Activated T-helper 1 cell treated with anti-CD3 and anti-CD28 coated beads, Interleukin-2, amount 50 U/mL, for 16 hours (primary cell): ENCODE data around the gene PDK4.
"Not testable (repeated sequence)": the region's sequence is repeated elsewhere in the genome, so short reads cannot be mapped to it uniquely, and the experiment has no call there.

Source experiments
- DNase-seq, 2 donors: peaks; one replicate each; pipeline ENCODE4 v3.0.0-alpha.2; 2020; ENCODE audit warnings: low read depth in 1 of 2, low spot score in 1 of 2

PDK4 gene

GRCh38 chr7:95578299-95578855 lies 17.9 kb downstream of the PDK4 start:
- no peak for DNase-seq

DNA sequence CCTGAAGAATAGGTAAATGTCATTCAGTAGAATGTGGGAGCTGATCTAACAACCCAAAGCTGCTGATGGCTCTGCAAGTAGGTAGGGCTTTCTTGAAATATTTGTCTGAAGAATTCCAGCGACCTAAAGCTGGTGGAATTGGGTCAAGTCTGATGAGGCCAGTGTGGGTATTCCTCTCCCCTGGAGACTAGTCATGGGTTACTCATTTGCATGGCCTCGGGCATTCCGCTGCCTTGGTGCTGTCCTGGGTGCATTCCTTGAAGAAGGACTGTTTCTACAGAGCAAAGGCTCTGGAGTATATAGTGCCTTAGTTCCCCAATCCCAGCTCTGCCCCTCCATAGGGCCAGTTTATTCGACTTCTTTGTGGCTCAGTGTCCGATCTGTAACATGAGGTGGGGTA lies 19.2 kb downstream of the PDK4 start:
- no peak for DNase-seq

DNA sequence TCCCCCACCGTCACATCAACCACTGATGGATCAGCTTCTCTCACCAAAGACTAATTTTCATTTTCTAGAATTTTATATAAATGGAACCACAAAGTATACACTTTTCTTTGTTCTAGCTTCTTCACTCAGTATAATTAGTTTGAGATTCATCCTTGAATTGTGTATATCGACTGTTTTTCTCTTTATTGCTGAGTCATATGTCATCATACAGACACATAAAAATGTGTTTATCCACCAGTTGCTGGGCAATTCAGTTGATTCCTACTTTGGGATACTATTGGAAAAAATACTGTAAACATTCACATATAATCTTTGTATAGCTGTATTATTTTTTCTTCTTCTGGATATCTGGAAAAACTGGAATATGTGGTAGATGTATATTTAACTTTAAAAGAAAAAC lies 26.6 kb downstream of the PDK4 start:
- DNase-seq = no peak

DNA sequence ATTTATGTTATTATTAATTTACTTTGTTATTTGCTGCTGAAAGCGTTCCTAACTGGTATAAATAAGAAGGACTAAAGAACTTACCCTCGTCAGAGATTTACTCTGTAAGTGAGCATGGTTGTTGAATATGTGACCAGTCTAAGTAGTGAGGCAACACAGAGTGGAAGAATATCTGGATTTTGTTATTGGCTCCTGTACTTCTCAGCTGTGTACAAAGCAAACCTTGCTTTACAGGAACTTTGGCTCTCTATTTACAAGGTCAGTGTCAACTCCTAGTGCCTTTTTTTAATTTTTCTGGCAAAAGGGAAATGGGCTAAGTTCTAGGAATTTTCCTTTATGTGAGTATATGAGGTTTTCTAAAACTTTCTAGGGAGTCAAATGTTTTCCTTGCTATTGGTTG lies 35.6 kb downstream of the PDK4 start:
- no peak for DNase-seq

DNA sequence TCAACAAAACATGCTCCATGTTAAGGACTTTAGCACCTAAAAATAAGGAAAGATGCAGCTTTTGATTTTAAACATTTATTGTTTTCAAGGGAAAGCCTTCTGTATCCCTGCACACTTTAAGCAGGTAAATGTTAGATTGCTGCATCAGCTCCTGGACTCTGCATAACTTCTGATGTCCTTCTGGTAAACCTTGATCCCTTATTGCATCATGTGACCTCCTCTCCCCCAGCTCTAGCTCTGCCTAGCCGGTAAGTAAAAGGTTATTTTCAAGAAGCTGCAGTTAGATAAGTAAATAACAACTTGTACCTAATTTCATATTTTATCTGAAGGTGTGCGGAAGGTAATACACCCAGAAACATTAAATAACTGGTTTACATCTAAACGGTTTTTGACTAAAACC lies 37.5 kb downstream of the PDK4 start:
- DNase-seq = no peak

- no peak for DNase-seq
Observed at GRCh38 chr7:95556777-95557176, 39.5 kb downstream of the PDK4 start.

DNA sequence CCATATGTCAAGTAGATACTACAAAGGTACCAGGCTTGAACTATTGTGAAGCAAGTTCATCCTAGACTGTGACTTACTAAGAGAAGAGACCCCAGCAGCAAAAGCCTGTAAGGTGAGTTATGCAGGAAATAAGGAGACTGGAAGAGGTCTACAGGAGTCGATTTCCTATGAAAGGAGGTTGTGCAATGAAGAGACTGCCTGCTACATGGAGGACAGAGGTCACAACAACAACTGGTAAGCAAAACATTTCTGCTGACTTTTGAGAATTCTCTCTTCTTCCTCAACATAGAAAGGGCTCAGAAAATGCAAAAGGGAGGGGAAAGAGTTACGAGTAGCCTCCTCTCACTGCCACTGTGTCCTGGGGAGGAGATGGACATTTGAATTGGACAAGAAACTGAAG lies 42.4 kb downstream of the PDK4 start:
- DNase-seq = no peak

- not testable (repeated sequence) for DNase-seq
Observed at GRCh38 chr7:95552010-95552926, 44.0 kb downstream of the PDK4 start.

GRCh38 chr7:95550546-95550945 lies 45.8 kb downstream of the PDK4 start:
- DNase-seq = no peak

GRCh38 chr7:95549818-95550529 lies 46.3 kb downstream of the PDK4 start:
- DNase-seq = no peak

DNA sequence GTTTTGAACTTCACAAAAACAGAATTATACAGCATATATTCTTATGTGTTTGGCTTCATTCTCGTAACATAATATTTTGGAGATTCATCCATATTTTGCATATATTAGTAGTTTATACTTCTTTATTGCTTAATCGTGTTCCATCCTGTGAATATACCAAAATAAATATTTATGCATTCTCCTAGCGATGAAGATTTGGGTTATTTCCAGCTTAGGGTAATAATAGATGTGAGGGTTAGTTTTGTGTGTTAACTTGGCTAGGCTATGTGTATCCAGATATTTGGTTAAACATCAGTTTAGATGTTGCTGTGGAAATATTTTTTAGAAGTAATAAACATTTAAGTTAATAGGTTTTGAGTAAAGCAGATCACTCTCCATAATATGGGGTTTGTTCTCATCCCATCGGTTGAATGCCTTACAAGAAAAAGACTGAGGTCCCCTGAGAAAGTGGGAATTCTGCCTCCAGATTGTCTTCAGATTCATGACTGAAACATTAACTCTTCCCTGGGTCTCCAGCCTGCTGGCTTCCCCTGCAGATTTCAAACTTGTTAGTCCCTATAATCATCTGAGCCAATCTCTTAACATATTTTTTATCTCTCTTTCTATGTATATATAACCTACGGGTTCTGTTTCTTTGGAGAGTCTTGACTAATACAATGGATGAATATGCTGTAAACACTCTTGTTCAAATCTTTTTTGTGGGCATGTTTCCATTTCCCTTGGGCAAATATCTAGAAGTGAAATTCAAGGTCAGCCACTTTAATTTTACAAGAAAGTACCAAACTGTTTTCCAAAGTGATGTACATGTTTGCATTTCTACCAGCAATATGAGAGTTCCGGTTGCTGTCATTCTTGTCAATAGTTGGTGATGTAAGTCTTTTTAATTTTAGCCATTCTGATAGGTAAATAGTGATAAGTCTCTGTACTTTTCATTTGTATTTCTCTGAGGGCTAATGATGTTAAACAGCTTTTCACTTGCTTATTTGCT lies 48.7 kb downstream of the PDK4 start:
- DNase-seq = no peak

- no peak for DNase-seq
Observed at GRCh38 chr7:95546647-95547046, 49.7 kb downstream of the PDK4 start.

GRCh38 chr7:95545673-95546072 lies 50.6 kb downstream of the PDK4 start:
- no peak for DNase-seq

DNA sequence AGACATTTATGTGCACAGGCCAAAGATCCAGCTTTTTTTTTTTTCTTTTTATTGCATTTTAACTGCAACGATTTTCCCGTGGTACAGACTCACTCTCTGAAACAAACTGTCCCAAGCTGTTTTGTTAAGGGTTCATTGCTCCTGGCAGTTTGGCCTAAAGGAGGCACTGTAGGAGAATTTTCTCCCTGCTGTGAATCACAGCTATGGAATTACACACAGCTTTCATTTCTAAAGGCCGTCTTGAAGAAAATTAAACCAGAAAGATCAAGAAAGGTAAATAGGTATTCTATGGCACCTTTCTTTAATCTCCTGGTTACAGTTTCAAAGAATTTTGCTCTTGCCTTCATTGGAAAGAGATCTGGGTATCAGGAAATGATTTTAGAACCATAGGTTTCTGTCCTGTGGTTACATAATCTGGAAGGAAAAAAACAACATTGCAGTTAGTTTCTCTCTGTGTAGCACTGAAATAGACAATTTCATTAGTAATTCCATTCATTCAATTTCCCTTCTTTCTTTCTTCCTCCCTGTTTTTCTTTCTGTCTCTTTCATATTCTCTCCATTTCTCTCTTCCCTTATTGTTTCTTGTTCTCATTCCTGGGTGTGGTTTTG lies 51.2 kb downstream of the PDK4 start:
- DNase-seq = no peak

GRCh38 chr7:95544171-95544570 lies 52.1 kb downstream of the PDK4 start:
- no peak for DNase-seq

DNA sequence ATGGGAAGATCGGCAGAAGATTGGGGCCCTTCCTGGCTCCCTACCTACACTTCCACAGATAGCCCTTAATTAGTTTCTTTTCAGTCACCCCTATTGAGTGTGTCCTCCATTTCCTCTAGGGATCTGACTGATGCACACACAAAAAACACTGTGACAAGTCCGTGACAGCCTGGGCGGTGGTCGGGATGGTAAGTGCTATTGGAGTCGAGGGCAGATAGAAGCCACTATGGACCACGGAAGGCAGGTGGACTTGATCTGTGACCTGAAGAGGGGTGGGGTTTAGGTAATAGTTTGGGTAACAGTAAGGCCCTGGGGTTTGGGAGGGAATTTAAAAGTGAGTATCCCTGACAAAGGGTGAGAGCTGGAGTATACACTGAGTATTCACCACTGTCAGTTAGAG lies 53.0 kb downstream of the PDK4 start:
- no peak for DNase-seq

- no peak for DNase-seq
Observed at GRCh38 chr7:95540366-95540765, 56.0 kb downstream of the PDK4 start.

GRCh38 chr7:95539426-95539825 lies 56.9 kb downstream of the PDK4 start:
- no peak for DNase-seq

DNA sequence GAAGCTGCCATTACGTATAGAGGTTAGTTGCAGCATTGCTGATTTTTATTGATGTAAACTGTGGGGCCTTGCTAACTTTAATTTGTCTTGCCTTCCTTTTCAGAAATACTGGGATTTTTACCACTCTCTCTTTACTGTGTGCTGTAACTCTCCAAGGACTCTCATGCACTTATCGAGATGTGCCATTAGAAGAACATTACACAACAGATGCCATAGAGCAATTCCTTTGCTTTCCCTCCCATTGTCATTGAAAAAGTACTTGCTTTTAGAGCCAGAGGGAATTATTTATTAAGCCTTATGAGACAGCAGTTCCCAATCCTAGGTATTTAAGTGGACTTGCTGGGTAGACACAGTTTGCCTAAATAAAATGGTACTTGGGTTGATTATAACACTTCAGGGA lies 58.8 kb downstream of the PDK4 start:
- DNase-seq = no peak

- no peak for DNase-seq
Observed at GRCh38 chr7:95536656-95537311, 59.5 kb downstream of the PDK4 start.
